H9 (cell line): ENCODE measurements around the gene TSHZ1. TPM values are rescaled to one million over a fixed set of nuclear protein-coding genes. Genes with fewer than 3 reads are reported as not detected.

ENCODE experiments used
- DNase-seq: peaks from one replicate; pipeline ENCODE4 v3.0.0-alpha.2; 2017
- H2AFZ ChIP-seq: one replicate; pipeline ENCODE4 v1.6.1; 2013; ENCODE audit warnings: mild to moderate bottlenecking, low read length, control low read depth, moderate library complexity
- H2AK5ac ChIP-seq: 2 replicates; pipeline ENCODE4 v1.6.1; 2013; ENCODE audit warnings: low read length, control low read depth, mixed read lengths; ENCODE audit not compliant: insufficient read length
- H2BK120ac ChIP-seq: one replicate; pipeline ENCODE4 v1.6.1; 2013; ENCODE audit warnings: low read depth, mild to moderate bottlenecking, low read length, control low read depth, inconsistent platforms; ENCODE audit not compliant: poor library complexity, severe bottlenecking
- H2BK12ac ChIP-seq: 2 replicates; pipeline ENCODE4 v1.6.1; 2013; ENCODE audit warnings: low read length, control low read depth, mixed read lengths, low read depth; ENCODE audit not compliant: insufficient read length
- H2BK15ac ChIP-seq: 2 replicates; pipeline ENCODE4 v1.6.1; 2013; ENCODE audit warnings: low read depth, low read length, control low read depth
- H2BK20ac ChIP-seq: one replicate; pipeline ENCODE4 v1.6.1; 2013; ENCODE audit warnings: low read depth, mild to moderate bottlenecking, low read length, control low read depth, inconsistent platforms; ENCODE audit not compliant: poor library complexity, severe bottlenecking
- H2BK5ac ChIP-seq: 2 replicates; pipeline ENCODE4 v1.6.1; 2013; ENCODE audit warnings: low read length, control low read depth, mixed read lengths; ENCODE audit not compliant: insufficient read length
- H3K14ac ChIP-seq: 2 replicates; pipeline ENCODE4 v1.6.1; 2013; ENCODE audit warnings: low read length, control low read depth; ENCODE audit not compliant: insufficient read depth
- H3K18ac ChIP-seq: 2 replicates; pipeline ENCODE4 v1.6.1; 2013; ENCODE audit warnings: low read depth, mild to moderate bottlenecking, mixed read lengths, low read length, control low read depth; ENCODE audit not compliant: insufficient read length
- H3K23ac ChIP-seq: 2 replicates; pipeline ENCODE4 v1.6.1; 2013; ENCODE audit warnings: low read length, control low read depth, mixed read lengths, low read depth; ENCODE audit not compliant: insufficient read length
- H3K23me2 ChIP-seq: 2 replicates; pipeline ENCODE4 v1.6.1; 2013; ENCODE audit warnings: low read depth, mild to moderate bottlenecking, mixed read lengths, low read length, control low read depth; ENCODE audit not compliant: insufficient read length, poor library complexity, severe bottlenecking
- H3K27ac ChIP-seq: 2 replicates; pipeline ENCODE4 v1.5.1; 2013; ENCODE audit warnings: low read length, control low read depth, mixed read lengths, low read depth; ENCODE audit not compliant: insufficient read length
- H3K27me3 ChIP-seq: 2 replicates; pipeline ENCODE4 v1.6.1; 2013; ENCODE audit warnings: low read length, control low read depth, inconsistent platforms; ENCODE audit not compliant: insufficient read depth
- H3K4ac ChIP-seq: 2 replicates; pipeline ENCODE4 v1.6.1; 2013; ENCODE audit warnings: low read depth, mild to moderate bottlenecking, control low read depth, inconsistent platforms, low read length, moderate library complexity
- H3K4me1 ChIP-seq: 2 replicates; pipeline ENCODE4 v1.6.1; 2013; ENCODE audit warnings: low read length, control low read depth, inconsistent platforms; ENCODE audit not compliant: insufficient read depth
- H3K4me2 ChIP-seq: 2 replicates; pipeline ENCODE4 v1.6.1; 2013; ENCODE audit warnings: low read length, control low read depth, mixed read lengths; ENCODE audit not compliant: insufficient read length, insufficient read depth
- H3K56ac ChIP-seq: 2 replicates; pipeline ENCODE4 v1.6.1; 2013; ENCODE audit warnings: low read depth, mild to moderate bottlenecking, mixed read lengths, low read length, control low read depth; ENCODE audit not compliant: insufficient read length
- H3K79me1 ChIP-seq: 2 replicates; pipeline ENCODE4 v1.6.1; 2013; ENCODE audit warnings: low read depth, mild to moderate bottlenecking, moderate library complexity, low read length, control low read depth, inconsistent platforms; ENCODE audit not compliant: insufficient read depth, poor library complexity, severe bottlenecking
- H3K79me2 ChIP-seq: 2 replicates; pipeline ENCODE4 v1.6.1; 2013; ENCODE audit warnings: low read length, control low read depth, inconsistent platforms; ENCODE audit not compliant: insufficient read depth
- H3K9ac ChIP-seq: 2 replicates; pipeline ENCODE4 v1.6.1; 2013; ENCODE audit warnings: low read length, control low read depth, mixed read lengths; ENCODE audit not compliant: insufficient read length; ENCODE audit errors: extremely low read depth
- H3K9me3 ChIP-seq: one replicate; pipeline ENCODE4 v1.6.1; 2013; ENCODE audit warnings: low read depth, low read length, inconsistent platforms; ENCODE audit not compliant: control insufficient read depth
- H3T11ph ChIP-seq: one replicate; pipeline ENCODE4 v1.6.1; 2013; ENCODE audit warnings: mild to moderate bottlenecking, low read length, control low read depth, inconsistent platforms
- H4K20me1 ChIP-seq: one replicate; pipeline ENCODE4 v1.6.1; 2013; ENCODE audit not compliant: control insufficient read depth, insufficient read length, insufficient read depth
- H4K5ac ChIP-seq: 2 replicates; pipeline ENCODE4 v1.6.1; 2013; ENCODE audit warnings: low read depth, mild to moderate bottlenecking, mixed read lengths, low read length, control low read depth; ENCODE audit not compliant: insufficient read length
- H4K8ac ChIP-seq: replicated peaks from 2 replicates; pipeline ENCODE4 v1.6.1; 2013; ENCODE audit warnings: low read length, control low read depth, mixed read lengths, low read depth; ENCODE audit not compliant: insufficient read length
- H4K91ac ChIP-seq: 2 replicates; pipeline ENCODE4 v1.6.1; 2013; ENCODE audit warnings: low read depth, mild to moderate bottlenecking, moderate library complexity, mixed read lengths, low read length, control low read depth; ENCODE audit not compliant: insufficient read length
- H3K27ac Mint-ChIP-seq, 3 experiments: 2 replicates in 2 of 3; 3 replicates in 1 of 3; pipeline ENCODE4 v1.8.0; 2020 to 2021; ENCODE audit warnings: mixed read lengths in 3 of 3, mild to moderate bottlenecking in 1 of 3, moderate library complexity in 1 of 3
- H3K27me3 Mint-ChIP-seq: 2 replicates; pipeline ENCODE4 v1.8.0; 2021; ENCODE audit warnings: low read depth, mild to moderate bottlenecking, moderate library complexity, mixed read lengths
- H3K36me3 Mint-ChIP-seq, 3 experiments: 2 replicates in 2 of 3; 3 replicates in 1 of 3; pipeline ENCODE4 v1.8.0; 2020 to 2021; ENCODE audit warnings: low read depth in 3 of 3, mixed read lengths in 3 of 3; ENCODE audit not compliant: insufficient read depth in 1 of 3
- H3K4me1 Mint-ChIP-seq, 2 experiments: 2 replicates each; pipeline ENCODE4 v1.8.0; 2020; ENCODE audit warnings: mixed read lengths in 2 of 2
- H3K4me3 Mint-ChIP-seq, 2 experiments: 2 replicates in 1 of 2; 3 replicates in 1 of 2; pipeline ENCODE4 v1.8.0; 2020 to 2021; ENCODE audit warnings: mild to moderate bottlenecking in 2 of 2, mixed read lengths in 2 of 2, moderate library complexity in 1 of 2
- H3K9me3 Mint-ChIP-seq, 2 experiments: 2 replicates in 1 of 2; 3 replicates in 1 of 2; pipeline ENCODE4 v1.8.0; 2020; ENCODE audit warnings: mild to moderate bottlenecking in 2 of 2, mixed read lengths in 2 of 2, moderate library complexity in 1 of 2
- CTCF ChIP-seq: fragments of 200-600 bp; sonication (generic); conservative IDR thresholded peaks from 3 replicates; pipeline ENCODE4 v1.8.0; 2021; ENCODE audit warnings: antibody characterized with exemption, mild to moderate bottlenecking
- WGBS: extraction: QIAGEN DNeasy Blood & Tissue Kit; methylation state at CpG from one replicate; pipeline ENCODE4 v1.1.7; 2013; ENCODE audit warnings: missing lambda C conversion rate, low lambda C conversion rate, mixed read lengths; ENCODE audit not compliant: insufficient read length; ENCODE audit errors: extremely low coverage; 5-methylcytosine and 5-hydroxymethylcytosine counted together
- total RNA-seq: library from RNA; stranded (reverse); gene quantifications from 2 replicates; pipeline ENCODE4 v1.2.1, GENCODE V29; 2021

The TSHZ1 gene
- total RNA-seq, 1 experiment from 2014 or later: 0.15 TPM

- Histone ChIP-seq H3K27me3 (peaks cover 44% of the 10 kb centered on the region), H2AK5ac (no peak overlapping the region), H3K9me3 (no peaks in the 10 kb centered on the region), H3K23ac (no peak overlapping the region), H3K79me2 (no peaks in the 10 kb centered on the region), H4K20me1 (no peaks in the 10 kb centered on the region), H3K4ac (no peak overlapping the region), H2BK12ac (no peak overlapping the region), H3K18ac (no peak overlapping the region), H3K23me2 (peaks cover 20% of the 10 kb centered on the region), H3K14ac (no peak overlapping the region), H4K91ac (no peak overlapping the region), H3K27ac (no peak overlapping the region), H3K4me1 (no peaks in the 10 kb centered on the region; the same call in 1 of the 2 replicates), H2BK15ac (no peak overlapping the region), H3T11ph (no peak overlapping the region), H4K5ac (no peak overlapping the region), H3K9ac (no peak overlapping the region), H4K8ac (no peak overlapping the region), H2BK20ac (no peak overlapping the region), H2BK5ac (no peak overlapping the region), H3K79me1 (no peaks in the 10 kb centered on the region), H2AFZ (no peak overlapping the region), H2BK120ac (no peak overlapping the region), H3K4me2 (peak overlapping the region; percentile 97), H3K56ac (no peak overlapping the region)
- Mint-ChIP-seq H3K4me1 (peaks cover 38 to 48% of the 10 kb centered on the region in 2 experiments), H3K36me3 (peaks cover 0 to 2% (median 0%) of the 10 kb centered on the region in 3 experiments; a peak in 2 of 7 replicates), H3K27me3 (peaks cover 78% of the 10 kb centered on the region), H3K27ac (no peak overlapping the region), H3K9me3 (peaks cover 0 to 7% of the 10 kb centered on the region in 2 experiments; a peak in 1 of 5 replicates), H3K4me3 (peak overlapping the region; percentile 75 to 95)
- TF ChIP-seq CTCF: no peak
- DNase-seq: no peak
- no CpG with 5 or more reads among the region's 64 CpGs for WGBS
Observed at GRCh38 chr18:75211002-75211621, 515 bp downstream of the TSHZ1 start.
